ENCODE results near the gene MCF2L2. TPM values are rescaled to one million over a fixed set of nuclear protein-coding genes. Genes with fewer than 3 reads are reported as not detected.

MCF2L2 gene
- total and polyA plus RNA-seq, 2 experiments from 2014 or later: 6.7 to 14.6 TPM

DNA sequence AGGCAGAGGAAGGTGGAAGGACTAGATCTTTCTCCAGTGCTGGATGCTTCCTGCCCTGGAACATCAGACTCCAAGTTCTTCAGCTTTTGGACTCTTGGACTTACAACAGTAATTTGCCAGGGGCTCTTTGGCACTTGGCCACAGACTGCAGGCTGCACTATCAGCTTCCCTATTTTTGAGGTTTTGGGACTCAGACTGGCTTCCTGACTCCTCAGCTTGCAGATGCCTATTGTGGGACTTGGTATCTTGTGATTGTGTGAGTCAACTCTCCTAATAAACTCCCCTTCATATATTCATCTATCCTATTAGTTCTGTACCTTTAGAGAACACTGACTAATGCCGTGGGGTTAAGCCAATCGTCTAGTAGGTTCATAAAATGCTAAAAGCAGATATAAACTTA, 184.2 kb downstream of the MCF2L2 start (continued):
- TF ChIP-seq, protein P1, sequence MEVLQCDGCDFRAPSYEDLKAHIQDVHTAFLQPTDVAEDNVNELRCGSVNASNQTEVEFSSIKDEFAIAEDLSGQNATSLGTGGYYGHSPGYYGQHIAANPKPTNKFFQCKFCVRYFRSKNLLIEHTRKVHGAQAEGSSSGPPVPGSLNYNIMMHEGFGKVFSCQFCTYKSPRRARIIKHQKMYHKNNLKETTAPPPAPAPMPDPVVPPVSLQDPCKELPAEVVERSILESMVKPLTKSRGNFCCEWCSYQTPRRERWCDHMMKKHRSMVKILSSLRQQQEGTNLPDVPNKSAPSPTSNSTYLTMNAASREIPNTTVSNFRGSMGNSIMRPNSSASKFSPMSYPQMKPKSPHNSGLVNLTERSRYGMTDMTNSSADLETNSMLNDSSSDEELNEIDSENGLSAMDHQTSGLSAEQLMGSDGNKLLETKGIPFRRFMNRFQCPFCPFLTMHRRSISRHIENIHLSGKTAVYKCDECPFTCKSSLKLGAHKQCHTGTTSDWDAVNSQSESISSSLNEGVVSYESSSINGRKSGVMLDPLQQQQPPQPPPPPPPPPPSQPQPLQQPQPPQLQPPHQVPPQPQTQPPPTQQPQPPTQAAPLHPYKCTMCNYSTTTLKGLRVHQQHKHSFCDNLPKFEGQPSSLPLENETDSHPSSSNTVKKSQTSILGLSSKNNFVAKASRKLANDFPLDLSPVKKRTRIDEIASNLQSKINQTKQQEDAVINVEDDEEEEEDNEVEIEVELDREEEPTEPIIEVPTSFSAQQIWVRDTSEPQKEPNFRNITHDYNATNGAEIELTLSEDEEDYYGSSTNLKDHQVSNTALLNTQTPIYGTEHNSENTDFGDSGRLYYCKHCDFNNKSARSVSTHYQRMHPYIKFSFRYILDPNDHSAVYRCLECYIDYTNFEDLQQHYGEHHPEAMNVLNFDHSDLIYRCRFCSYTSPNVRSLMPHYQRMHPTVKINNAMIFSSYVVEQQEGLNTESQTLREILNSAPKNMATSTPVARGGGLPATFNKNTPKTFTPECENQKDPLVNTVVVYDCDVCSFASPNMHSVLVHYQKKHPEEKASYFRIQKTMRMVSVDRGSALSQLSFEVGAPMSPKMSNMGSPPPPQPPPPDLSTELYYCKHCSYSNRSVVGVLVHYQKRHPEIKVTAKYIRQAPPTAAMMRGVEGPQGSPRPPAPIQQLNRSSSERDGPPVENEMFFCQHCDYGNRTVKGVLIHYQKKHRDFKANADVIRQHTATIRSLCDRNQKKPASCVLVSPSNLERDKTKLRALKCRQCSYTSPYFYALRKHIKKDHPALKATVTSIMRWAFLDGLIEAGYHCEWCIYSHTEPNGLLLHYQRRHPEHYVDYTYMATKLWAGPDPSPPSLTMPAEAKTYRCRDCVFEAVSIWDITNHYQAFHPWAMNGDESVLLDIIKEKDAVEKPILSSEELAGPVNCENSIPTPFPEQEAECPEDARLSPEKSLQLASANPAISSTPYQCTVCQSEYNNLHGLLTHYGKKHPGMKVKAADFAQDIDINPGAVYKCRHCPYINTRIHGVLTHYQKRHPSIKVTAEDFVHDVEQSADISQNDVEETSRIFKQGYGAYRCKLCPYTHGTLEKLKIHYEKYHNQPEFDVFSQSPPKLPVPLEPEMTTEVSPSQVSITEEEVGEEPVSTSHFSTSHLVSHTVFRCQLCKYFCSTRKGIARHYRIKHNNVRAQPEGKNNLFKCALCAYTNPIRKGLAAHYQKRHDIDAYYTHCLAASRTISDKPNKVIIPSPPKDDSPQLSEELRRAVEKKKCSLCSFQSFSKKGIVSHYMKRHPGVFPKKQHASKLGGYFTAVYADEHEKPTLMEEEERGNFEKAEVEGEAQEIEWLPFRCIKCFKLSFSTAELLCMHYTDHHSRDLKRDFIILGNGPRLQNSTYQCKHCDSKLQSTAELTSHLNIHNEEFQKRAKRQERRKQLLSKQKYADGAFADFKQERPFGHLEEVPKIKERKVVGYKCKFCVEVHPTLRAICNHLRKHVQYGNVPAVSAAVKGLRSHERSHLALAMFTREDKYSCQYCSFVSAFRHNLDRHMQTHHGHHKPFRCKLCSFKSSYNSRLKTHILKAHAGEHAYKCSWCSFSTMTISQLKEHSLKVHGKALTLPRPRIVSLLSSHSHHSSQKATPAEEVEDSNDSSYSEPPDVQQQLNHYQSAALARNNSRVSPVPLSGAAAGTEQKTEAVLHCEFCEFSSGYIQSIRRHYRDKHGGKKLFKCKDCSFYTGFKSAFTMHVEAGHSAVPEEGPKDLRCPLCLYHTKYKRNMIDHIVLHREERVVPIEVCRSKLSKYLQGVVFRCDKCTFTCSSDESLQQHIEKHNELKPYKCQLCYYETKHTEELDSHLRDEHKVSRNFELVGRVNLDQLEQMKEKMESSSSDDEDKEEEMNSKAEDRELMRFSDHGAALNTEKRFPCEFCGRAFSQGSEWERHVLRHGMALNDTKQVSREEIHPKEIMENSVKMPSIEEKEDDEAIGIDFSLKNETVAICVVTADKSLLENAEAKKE (CRISPR knock-in tag; IDR thresholded peaks at IDR 0.05): no peak
- no peak for TF ChIP-seq EZH2phosphoT487 (IDR thresholded peaks at IDR 0.05; ENCODE audit: unreplicated experiment)
- TF ChIP-seq, protein P2, sequence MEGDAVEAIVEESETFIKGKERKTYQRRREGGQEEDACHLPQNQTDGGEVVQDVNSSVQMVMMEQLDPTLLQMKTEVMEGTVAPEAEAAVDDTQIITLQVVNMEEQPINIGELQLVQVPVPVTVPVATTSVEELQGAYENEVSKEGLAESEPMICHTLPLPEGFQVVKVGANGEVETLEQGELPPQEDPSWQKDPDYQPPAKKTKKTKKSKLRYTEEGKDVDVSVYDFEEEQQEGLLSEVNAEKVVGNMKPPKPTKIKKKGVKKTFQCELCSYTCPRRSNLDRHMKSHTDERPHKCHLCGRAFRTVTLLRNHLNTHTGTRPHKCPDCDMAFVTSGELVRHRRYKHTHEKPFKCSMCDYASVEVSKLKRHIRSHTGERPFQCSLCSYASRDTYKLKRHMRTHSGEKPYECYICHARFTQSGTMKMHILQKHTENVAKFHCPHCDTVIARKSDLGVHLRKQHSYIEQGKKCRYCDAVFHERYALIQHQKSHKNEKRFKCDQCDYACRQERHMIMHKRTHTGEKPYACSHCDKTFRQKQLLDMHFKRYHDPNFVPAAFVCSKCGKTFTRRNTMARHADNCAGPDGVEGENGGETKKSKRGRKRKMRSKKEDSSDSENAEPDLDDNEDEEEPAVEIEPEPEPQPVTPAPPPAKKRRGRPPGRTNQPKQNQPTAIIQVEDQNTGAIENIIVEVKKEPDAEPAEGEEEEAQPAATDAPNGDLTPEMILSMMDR (conservative IDR thresholded peaks at IDR 0.05; ENCODE audit: low read depth in 2 of 2): no peak
- no peak for TF ChIP-seq ZNF114 (CRISPR knock-in tag; IDR thresholded peaks at IDR 0.05)
- no peak for TF ChIP-seq POLR2AphosphoS5 (IDR thresholded peaks at IDR 0.05; ENCODE audit: low read depth)
- TF ChIP-seq CREB1 (CRISPR knock-in tag; IDR thresholded peaks at IDR 0.05; ENCODE audit: low read depth): no peak
- TF ChIP-seq STAT1 (IDR thresholded peaks at IDR 0.05; ENCODE audit: unreplicated experiment): no peak
- TF ChIP-seq JUNB (IDR thresholded peaks at IDR 0.05; ENCODE audit: unreplicated experiment): no peak
- no peak for TF ChIP-seq ETS1 (IDR thresholded peaks at IDR 0.05)
- TF ChIP-seq EZH2 (IDR thresholded peaks at IDR 0.05; ENCODE audit: low read depth, unreplicated experiment): no peak
- no peak for TF ChIP-seq REST (IDR thresholded peaks at IDR 0.05; ENCODE audit: unreplicated experiment)

Measured in GM23338 (cell line).